Endothelial cell (in vitro differentiated cells): ENCODE measurements around the gene NTN3. TPM values are rescaled to one million over a fixed set of nuclear protein-coding genes. Genes with fewer than 3 reads are reported as not detected.

Experiments
- DNase-seq: peaks from one replicate; pipeline ENCODE4 v3.0.0; 2021; ENCODE audit warnings: low spot score
- H3K27ac Mint-ChIP-seq: one replicate; pipeline ENCODE4 v1.8.0; 2021; ENCODE audit warnings: mixed read lengths, inconsistent platforms; ENCODE audit not compliant: unreplicated experiment
- H3K27me3 Mint-ChIP-seq: one replicate; pipeline ENCODE4 v1.8.0; 2021; ENCODE audit warnings: mild to moderate bottlenecking, moderate library complexity, mixed read lengths, inconsistent platforms; ENCODE audit not compliant: unreplicated experiment
- H3K36me3 Mint-ChIP-seq: one replicate; pipeline ENCODE4 v1.8.0; 2021; ENCODE audit warnings: mild to moderate bottlenecking, low read depth, mixed read lengths, inconsistent platforms; ENCODE audit not compliant: unreplicated experiment
- H3K4me1 Mint-ChIP-seq: one replicate; pipeline ENCODE4 v1.8.0; 2021; ENCODE audit warnings: mild to moderate bottlenecking, mixed read lengths, inconsistent platforms; ENCODE audit not compliant: unreplicated experiment
- H3K4me3 Mint-ChIP-seq: one replicate; pipeline ENCODE4 v1.8.0; 2021; ENCODE audit warnings: mild to moderate bottlenecking, mixed read lengths, inconsistent platforms; ENCODE audit not compliant: unreplicated experiment
- H3K9me3 Mint-ChIP-seq: one replicate; pipeline ENCODE4 v1.8.0; 2021; ENCODE audit warnings: mixed read lengths, inconsistent platforms; ENCODE audit not compliant: unreplicated experiment
- CTCF ChIP-seq: fragments of 200-600 bp; sonication (generic); IDR thresholded peaks from one replicate; pipeline ENCODE4 v1.5.0; 2021; ENCODE audit warnings: antibody characterized with exemption; ENCODE audit not compliant: unreplicated experiment
- microRNA-seq: library from miRNA; unstranded; fragments of <30 nt; microRNA quantifications from one replicate; pipeline ENCODE4, GENCODE V29; 2020; ENCODE audit not compliant: unreplicated experiment
- total RNA-seq: library from RNA; stranded (reverse); fragmentation: NEBNext Ultra II Directional; extraction: Animal tissue kit (Norgen Biotek cat#: 25700); gene quantifications from one replicate; pipeline ENCODE4 v1.2.1, GENCODE V29; 2021; ENCODE audit not compliant: unreplicated experiment

The NTN3 gene
- total RNA-seq, 1 donor from 2014 or later = not detected

DNA sequence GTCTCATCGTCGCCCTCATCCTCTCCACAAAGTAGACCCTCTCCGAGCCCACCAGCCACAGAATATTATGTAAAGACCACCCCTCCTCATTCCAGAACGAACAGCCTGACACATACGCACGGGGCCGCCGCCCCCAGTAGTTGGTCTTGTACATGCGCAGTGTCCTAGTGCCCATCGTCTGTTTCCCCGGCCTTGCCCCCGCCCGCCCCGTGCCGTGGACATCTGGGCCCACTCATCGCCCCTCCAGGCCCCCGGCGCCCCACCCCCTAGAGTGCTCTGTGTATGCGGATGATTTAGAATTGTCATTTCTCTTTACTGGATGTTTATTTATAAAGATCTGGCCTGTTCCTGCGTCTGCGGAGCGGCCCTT lies 48.6 kb downstream of the NTN3 start:
- H3K9me3 Mint-ChIP-seq = no peaks in the 10 kb centered on the region
- H3K27me3 Mint-ChIP-seq = peaks cover 34% of the 10 kb centered on the region
- peak overlapping the region; percentile 86 for H3K4me3 Mint-ChIP-seq
- no peak for TF ChIP-seq CTCF
- DNase-seq = no peak
- peaks cover 26% of the 10 kb centered on the region for H3K36me3 Mint-ChIP-seq
- H3K27ac Mint-ChIP-seq = peak overlapping the region; percentile 92
- H3K4me1 Mint-ChIP-seq = peaks cover 42% of the 10 kb centered on the region

- Mint-ChIP-seq H3K27ac (peak within 1 kb of the TSS; percentile 92), H3K9me3 (no peaks in the 10 kb centered on the region), H3K27me3 (peaks cover 30% of the 10 kb centered on the region), H3K4me1 (peaks cover 37% of the 10 kb centered on the region), H3K4me3 (peak within 1 kb of the TSS; percentile 89), H3K36me3 (peaks cover 30% of the 10 kb centered on the region)
- DNase-seq = peak; percentile 91
- no peak for TF ChIP-seq CTCF
Measured at GRCh38 chr16:2520097-2520783, 49.1 kb downstream of the NTN3 start, which contains the start of gene AMDHD2. Gene AMDHD2, plus strand, starts transcription at chr16:2520371. Its CDS starts 88 bp downstream, at chr16:2520459.

DNA sequence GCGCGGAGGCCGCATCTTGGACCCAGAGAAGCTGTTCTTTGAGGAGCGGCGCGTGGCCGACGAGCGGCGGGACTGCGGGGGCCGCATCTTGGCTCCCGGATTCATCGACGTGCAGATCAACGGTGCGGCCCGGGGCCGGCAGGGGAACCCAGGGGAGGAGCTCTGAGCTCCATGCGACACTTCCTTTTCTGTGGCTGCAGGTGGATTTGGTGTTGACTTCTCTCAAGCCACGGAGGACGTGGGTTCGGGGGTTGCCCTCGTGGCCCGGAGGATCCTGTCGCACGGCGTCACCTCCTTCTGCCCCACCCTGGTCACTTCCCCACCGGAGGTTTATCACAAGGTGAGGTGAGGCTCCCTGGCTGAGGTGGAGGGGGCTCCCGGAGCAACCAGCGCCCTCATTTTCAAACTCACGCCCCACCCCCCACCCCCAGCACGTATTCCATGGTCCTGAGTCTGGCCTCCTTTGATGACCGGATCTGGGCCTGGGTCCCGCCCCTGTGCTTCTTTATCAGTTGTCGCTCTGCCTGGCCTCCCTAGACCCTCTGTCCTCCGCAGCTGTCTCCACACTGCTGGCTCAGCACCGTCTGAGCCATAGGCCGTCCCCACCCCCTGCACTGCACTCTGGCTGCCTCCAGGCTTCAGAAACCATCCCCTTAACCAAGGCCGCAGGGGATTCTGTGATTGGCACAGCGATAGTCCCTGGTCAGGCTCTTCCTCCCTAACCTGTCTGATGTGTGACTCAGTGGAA lies 49.9 kb downstream of the NTN3 start:
- DNase-seq = no peak
- Mint-ChIP-seq H3K36me3 (peaks cover 26% of the 10 kb centered on the region), H3K27me3 (peaks cover 23% of the 10 kb centered on the region), H3K4me3 (peak overlapping the region; percentile 89), H3K27ac (no peak overlapping the region), H3K4me1 (peaks cover 29% of the 10 kb centered on the region), H3K9me3 (no peaks in the 10 kb centered on the region)
- TF ChIP-seq CTCF = no peak

Small RNAs within 50 kb of the gene (microRNA-seq; reads per million reads assigned to microRNA genes)
- gene MIR6767 (0.49 reads per million), gene MIR6768 (0.49 reads per million)

Other genes with a start within 250 kb of the NTN3 start
- 35.9 TPM for gene E4F1, start 247.7 kb upstream of the NTN3 start, total RNA-seq
- gene DNASE1L2, start 234.9 kb upstream of the NTN3 start, total RNA-seq = 1.0 TPM
- gene ECI1, start 219.7 kb upstream of the NTN3 start, total RNA-seq = 27.1 TPM
- gene RNPS1, start 203.2 kb upstream of the NTN3 start, total RNA-seq = 203 TPM
- 10.4 TPM for gene ABCA3, start 130.6 kb upstream of the NTN3 start, total RNA-seq
- gene CCNF, start 41.9 kb upstream of the NTN3 start, total RNA-seq = 30.2 TPM
- 9.1 TPM for gene TEDC2, start 11.2 kb upstream of the NTN3 start, total RNA-seq
- 17.3 TPM for gene TBC1D24, start 3.8 kb downstream of the NTN3 start, total RNA-seq
- 157 TPM for gene ATP6V0C, start 42.7 kb downstream of the NTN3 start, total RNA-seq
- 53.3 TPM for gene AMDHD2, start 49.1 kb downstream of the NTN3 start, total RNA-seq
- not detected for gene CEMP1, start 60.1 kb downstream of the NTN3 start, total RNA-seq
- gene PDPK1, start 66.7 kb downstream of the NTN3 start, total RNA-seq = 33.6 TPM
- 24.3 TPM for gene KCTD5, start 211.2 kb downstream of the NTN3 start, total RNA-seq
- 0.90 TPM for gene PRSS27, start 248.9 kb downstream of the NTN3 start, total RNA-seq